ENCODE measurements around the gene CLNS1A. TPM values are rescaled to one million over a fixed set of nuclear protein-coding genes. Genes with fewer than 3 reads are reported as not detected.

The CLNS1A gene
- total RNA-seq, 4 donors from 2014 or later = 56.7 to 92.3 (median 68.9) TPM

GRCh38 chr11:77568916-77569675 lies 68.5 kb downstream of the CLNS1A start:
- TF ChIP-seq CTCF (IDR thresholded peaks at IDR 0.05) (no peak), POLR2A (IDR thresholded peaks at IDR 0.05) (no peak), EP300 (IDR thresholded peaks at IDR 0.05) (no peak)
- DNase-seq (ENCODE audit: low spot score in 2 of 2) = no peak
- 83 to 91% methylated on average over 2 to 3 of the region's 3 CpGs for WGBS, 2 donors
- Histone ChIP-seq H3K36me3 (peaks cover 0 to 6% (median 0%) of the 10 kb centered on the region in 3 donors), H3K9me3 (peaks cover 0 to 4% (median 0%) of the 10 kb centered on the region in 4 donors), H3K27ac (no peak overlapping the region), H3K27me3 (no peaks in the 10 kb centered on the region), H3K4me1 (no peaks in the 10 kb centered on the region), H3K4me3 (no peak overlapping the region)

- Histone ChIP-seq H3K4me1 (no peaks in the 10 kb centered on the region), H3K9me3 (peaks cover 0 to 11% (median 0%) of the 10 kb centered on the region in 4 donors), H3K27ac (no peak overlapping the region), H3K36me3 (peaks cover 0 to 6% (median 0%) of the 10 kb centered on the region in 3 donors), H3K4me3 (no peak overlapping the region), H3K27me3 (no peaks in the 10 kb centered on the region)
- DNase-seq (ENCODE audit: low spot score in 2 of 2) = no peak
- WGBS, 2 donors = 92% methylated on average over 4 of the region's 4 CpGs
- no peak for TF ChIP-seq CTCF (IDR thresholded peaks at IDR 0.05)
- TF ChIP-seq EP300 (IDR thresholded peaks at IDR 0.05) = no peak
- no peak for TF ChIP-seq POLR2A (IDR thresholded peaks at IDR 0.05)
Measured at GRCh38 chr11:77568306-77568705, 69.3 kb downstream of the CLNS1A start.

Small RNA genes lying within 50 kb of the gene (small RNA-seq; reads per million reads assigned to genes)
- not detected for gene RNU7-59P

Other genes starting within 250 kb of the CLNS1A start
- gene PAK1, start 163.7 kb downstream of the CLNS1A start, total RNA-seq = 10 to 100 TPM; 13.9 to 28.5 (median 25.4) TPM
- gene AQP11, start 47.8 kb downstream of the CLNS1A start, total RNA-seq = 1 to 10 TPM in 3 of 4 donors, under 1 TPM in 1; 0.78 to 3.3 (median 1.6) TPM
- gene RSF1, start 182.9 kb upstream of the CLNS1A start, total RNA-seq = 100 to 1,000 TPM in 1 of 4 donors, 10 to 100 TPM in 3; 69.3 to 127 (median 77.0) TPM
- gene AAMDC, start 183.3 kb upstream of the CLNS1A start, total RNA-seq = 10 to 100 TPM; 17.1 to 48.6 (median 27.6) TPM